Gastrocnemius medialis (tissue), 4 donors: ENCODE data around the gene OTULIN.

ENCODE experiments used
- POLR2A ChIP-seq, 2 donors: fragments of 450-650 bp; IDR thresholded peaks; one replicate each; pipeline ENCODE4 v1.6.1; 2017; ENCODE audit warnings: antibody characterized with exemption in 2 of 2, mild to moderate bottlenecking in 2 of 2, moderate library complexity in 2 of 2
- TF ChIP-seq, protein P1 (sequence below), 5 experiments: fragments of 450-650 bp in 3 of 5; fragments of 200-600 bp in 2 of 5; sonication (generic) in 2 of 5; IDR thresholded peaks in 4 of 5; conservative IDR thresholded peaks in 1 of 5; 1 replicate in 4 of 5; 2 replicates in 1 of 5; pipeline ENCODE4 v1.5.1; 2016 to 2019; ENCODE audit warnings: antibody characterized with exemption in 5 of 5, mild to moderate bottlenecking in 3 of 5, moderate library complexity in 3 of 5

DNA sequence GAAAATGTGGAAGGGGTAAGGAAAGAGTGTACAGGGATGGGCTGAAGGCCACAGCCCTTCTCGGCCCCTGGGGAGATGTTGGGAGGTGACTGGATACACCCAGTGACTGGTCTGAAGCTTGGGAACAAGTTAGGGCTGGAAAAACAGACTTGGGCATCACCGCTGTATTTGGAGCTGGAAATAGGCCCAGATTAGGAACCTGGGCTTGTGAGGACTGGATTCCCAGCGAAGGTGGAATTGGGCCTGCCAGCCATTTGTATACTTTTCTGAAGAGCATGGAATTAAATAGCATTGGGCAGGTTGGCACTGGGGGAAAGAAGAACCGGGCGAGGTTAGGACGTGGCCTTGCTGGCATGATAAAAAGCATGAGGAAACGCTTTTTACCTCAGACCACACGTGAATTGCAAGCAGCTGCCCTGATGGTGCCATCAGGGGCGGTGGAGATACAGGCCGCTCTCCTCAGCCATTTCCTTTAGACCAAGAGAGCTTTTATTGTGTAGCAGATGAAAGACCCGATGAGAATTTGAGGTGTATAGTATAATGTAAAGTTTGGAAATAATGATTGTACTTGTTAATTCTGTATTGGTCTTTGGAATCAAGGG lies 37.8 kb downstream of the OTULIN start:
- TF ChIP-seq, protein P1, sequence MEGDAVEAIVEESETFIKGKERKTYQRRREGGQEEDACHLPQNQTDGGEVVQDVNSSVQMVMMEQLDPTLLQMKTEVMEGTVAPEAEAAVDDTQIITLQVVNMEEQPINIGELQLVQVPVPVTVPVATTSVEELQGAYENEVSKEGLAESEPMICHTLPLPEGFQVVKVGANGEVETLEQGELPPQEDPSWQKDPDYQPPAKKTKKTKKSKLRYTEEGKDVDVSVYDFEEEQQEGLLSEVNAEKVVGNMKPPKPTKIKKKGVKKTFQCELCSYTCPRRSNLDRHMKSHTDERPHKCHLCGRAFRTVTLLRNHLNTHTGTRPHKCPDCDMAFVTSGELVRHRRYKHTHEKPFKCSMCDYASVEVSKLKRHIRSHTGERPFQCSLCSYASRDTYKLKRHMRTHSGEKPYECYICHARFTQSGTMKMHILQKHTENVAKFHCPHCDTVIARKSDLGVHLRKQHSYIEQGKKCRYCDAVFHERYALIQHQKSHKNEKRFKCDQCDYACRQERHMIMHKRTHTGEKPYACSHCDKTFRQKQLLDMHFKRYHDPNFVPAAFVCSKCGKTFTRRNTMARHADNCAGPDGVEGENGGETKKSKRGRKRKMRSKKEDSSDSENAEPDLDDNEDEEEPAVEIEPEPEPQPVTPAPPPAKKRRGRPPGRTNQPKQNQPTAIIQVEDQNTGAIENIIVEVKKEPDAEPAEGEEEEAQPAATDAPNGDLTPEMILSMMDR (IDR thresholded peaks at IDR 0.05 in 4 of 5, conservative IDR thresholded peaks at IDR 0.05 in 1 of 5): no peak
- TF ChIP-seq POLR2A (IDR thresholded peaks at IDR 0.05): no peak
